ENCODE data around the gene RPP14.
"Not testable (repeated sequence)": the region's sequence is repeated elsewhere in the genome, so short reads cannot be mapped to it uniquely, and the experiment has no call there.

The RPP14 gene

DNA sequence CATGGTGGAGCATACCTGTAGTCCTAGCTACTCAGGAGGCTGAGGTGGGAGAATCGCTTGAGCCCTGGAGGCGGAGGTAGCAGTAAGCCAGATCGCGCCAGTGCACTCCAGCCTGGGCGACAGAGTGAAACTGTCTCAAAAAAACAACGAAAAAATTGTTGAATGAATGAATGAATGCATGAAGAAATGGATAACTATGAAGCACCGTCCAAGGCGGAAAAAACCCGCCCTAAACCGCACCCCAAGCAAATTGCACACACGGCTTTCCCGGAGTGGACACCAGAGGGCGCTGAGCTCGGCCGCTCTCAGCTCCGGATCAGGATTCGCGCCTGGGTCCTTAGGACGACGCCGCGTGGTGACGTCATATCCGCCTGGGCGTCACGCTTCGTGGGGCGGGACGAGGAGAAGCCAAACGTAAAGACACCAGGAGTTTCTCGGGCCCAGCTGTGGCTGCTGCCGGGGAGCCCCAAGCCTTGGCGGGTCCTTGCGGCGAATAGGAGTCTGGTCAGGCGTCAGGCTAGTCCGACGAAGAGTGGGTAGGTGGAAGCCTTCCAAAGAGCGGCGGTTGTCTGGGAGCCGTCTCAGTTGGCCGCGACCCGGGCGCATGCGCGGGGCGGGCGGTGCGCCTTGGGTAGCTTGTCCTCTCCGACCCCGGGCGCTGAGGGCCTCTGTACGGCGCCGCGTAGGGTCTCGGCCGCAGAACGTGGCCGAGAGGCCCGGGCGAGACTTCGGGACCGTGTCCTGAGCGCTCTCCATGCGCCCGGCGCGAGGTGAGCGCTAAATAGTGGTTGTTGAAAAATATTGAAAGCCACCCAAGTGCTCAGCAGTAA, at the start of gene RPP14, which contains the start of gene HTD2:
TSS of gene RPP14 (plus strand) at position 364 of the 830 bp plus-strand sequence. CDS start 4,085 bp downstream, outside the sequence.
TSS of gene HTD2 (plus strand) at position 639 of the 830 bp plus-strand sequence. CDS start 11,094 bp downstream, outside the sequence.
- Histone ChIP-seq H3K27me3 (ENCODE audit: control insufficient read depth in 5 of 5, insufficient read depth in 4 of 5, low read length in 5 of 5) (peaks cover 0 to 3% (median 0%) of the 10 kb centered on the region in 5 donors), H3K27ac (ENCODE audit: low read depth, low read length) (peak within 1 kb of the TSS; percentile 98), H3K9ac (ENCODE audit: low read length in 5 of 5) (peak within 1 kb of the TSS; percentile 96 to 99 (median 97)), H3K4me1 (ENCODE audit: control insufficient read depth in 5 of 5, insufficient read depth in 5 of 5, low read length in 5 of 5) (peaks cover 8 to 31% (median 29%) of the 10 kb centered on the region in 5 donors), H3K36me3 (ENCODE audit: control insufficient read depth in 5 of 5, insufficient read depth in 5 of 5, low read length in 5 of 5) (peaks cover 0 to 17% (median 9%) of the 10 kb centered on the region in 5 donors), H3K4me3 (ENCODE audit: low read depth in 1 of 5, low read length in 5 of 5) (peak within 1 kb of the TSS; percentile 74 to 96 (median 86)), H3K9me3 (ENCODE audit: control insufficient read depth in 5 of 5, low read length in 5 of 5) (peaks cover 0 to 6% (median 0%) of the 10 kb centered on the region in 5 donors)

GRCh38 chr3:58256511-58256910, 49.5 kb upstream of the RPP14 start:
- Histone ChIP-seq H3K9ac (ENCODE audit: low read length in 5 of 5) (no peak overlapping the region), H3K4me3 (ENCODE audit: low read depth in 1 of 5, low read length in 5 of 5) (no peak overlapping the region), H3K27ac (ENCODE audit: low read depth, low read length) (no peak overlapping the region), H3K36me3 (ENCODE audit: control insufficient read depth in 5 of 5, insufficient read depth in 5 of 5, low read length in 5 of 5) (peaks cover 7 to 50% (median 30%) of the 10 kb centered on the region in 5 donors), H3K27me3 (ENCODE audit: control insufficient read depth in 5 of 5, insufficient read depth in 4 of 5, low read length in 5 of 5) (no peaks in the 10 kb centered on the region), H3K9me3 (ENCODE audit: control insufficient read depth in 5 of 5, low read length in 5 of 5) (no peaks in the 10 kb centered on the region), H3K4me1 (ENCODE audit: control insufficient read depth in 5 of 5, insufficient read depth in 5 of 5, low read length in 5 of 5) (peaks cover 0 to 4% (median 0%) of the 10 kb centered on the region in 5 donors)

DNA sequence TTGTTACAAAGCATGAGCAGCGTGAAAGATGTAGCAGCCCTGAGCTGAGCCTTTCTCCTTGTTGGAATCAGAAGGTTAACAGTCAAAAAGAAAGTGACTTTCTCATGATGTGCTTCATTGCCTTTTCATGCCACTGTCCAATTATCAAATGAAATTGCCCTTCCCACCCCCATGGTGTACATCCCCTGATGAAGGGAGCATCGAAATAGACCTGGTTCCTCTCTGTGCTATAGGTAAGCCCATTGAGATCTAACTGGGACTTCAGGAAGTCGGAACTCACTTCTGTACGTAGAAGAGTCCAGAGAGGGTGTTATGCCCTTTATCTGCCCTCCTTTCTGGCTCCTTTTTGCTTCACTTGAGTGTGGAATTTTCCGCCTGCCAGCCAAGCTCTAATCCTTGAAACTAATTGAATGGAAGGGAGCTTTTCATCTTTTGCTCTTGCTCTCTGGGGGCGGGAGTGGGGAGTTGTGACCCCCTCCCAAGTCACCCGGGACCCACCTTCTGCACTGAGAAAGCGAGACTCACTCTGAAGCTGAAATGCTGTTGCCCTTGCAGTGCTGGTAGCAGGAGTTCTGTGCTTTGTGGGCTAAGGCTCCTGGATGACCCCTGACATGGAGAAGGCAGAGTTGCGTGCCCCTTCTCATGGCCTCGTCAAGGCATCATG, 47.5 kb upstream of the RPP14 start:
- no peaks in the 10 kb centered on the region for H3K9me3 ChIP-seq (ENCODE audit: control insufficient read depth in 5 of 5, low read length in 5 of 5)
- H3K9ac ChIP-seq (ENCODE audit: low read length in 5 of 5): no peak overlapping the region
- H3K27ac ChIP-seq (ENCODE audit: low read depth, low read length): no peak overlapping the region
- H3K27me3 ChIP-seq (ENCODE audit: control insufficient read depth in 5 of 5, insufficient read depth in 4 of 5, low read length in 5 of 5): no peaks in the 10 kb centered on the region
- no peak overlapping the region for H3K4me3 ChIP-seq (ENCODE audit: low read depth in 1 of 5, low read length in 5 of 5)
- H3K4me1 ChIP-seq (ENCODE audit: control insufficient read depth in 5 of 5, insufficient read depth in 5 of 5, low read length in 5 of 5): no peaks in the 10 kb centered on the region
- H3K36me3 ChIP-seq (ENCODE audit: control insufficient read depth in 5 of 5, insufficient read depth in 5 of 5, low read length in 5 of 5): peaks cover 7 to 49% (median 25%) of the 10 kb centered on the region in 5 donors

GRCh38 chr3:58260261-58260731, 45.7 kb upstream of the RPP14 start:
- H3K9ac ChIP-seq (ENCODE audit: low read length in 5 of 5): no peak overlapping the region

DNA sequence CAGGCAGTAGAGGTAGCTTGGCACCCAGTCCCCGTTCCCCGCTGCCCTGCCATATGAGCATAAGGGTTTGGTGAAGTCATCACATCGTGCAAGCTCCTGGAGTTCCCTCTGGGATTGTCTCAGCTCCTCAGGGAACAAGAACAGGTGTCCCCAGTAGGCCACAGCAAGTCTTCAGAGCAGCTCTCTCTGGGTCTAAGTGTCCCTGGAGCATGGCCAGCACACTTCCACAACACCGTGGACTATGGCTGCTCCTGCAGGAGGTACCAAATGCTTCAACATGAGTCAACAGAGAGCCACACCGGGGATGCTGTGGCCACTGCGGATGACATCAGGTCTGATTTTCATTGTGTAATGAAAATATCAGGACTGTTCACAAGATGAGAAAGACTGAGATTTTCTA, 45.3 kb upstream of the RPP14 start:
- Histone ChIP-seq H3K27ac (ENCODE audit: low read depth, low read length) (no peak overlapping the region), H3K27me3 (ENCODE audit: control insufficient read depth in 5 of 5, insufficient read depth in 4 of 5, low read length in 5 of 5) (no peaks in the 10 kb centered on the region), H3K36me3 (ENCODE audit: control insufficient read depth in 5 of 5, insufficient read depth in 5 of 5, low read length in 5 of 5) (peaks cover 7 to 46% (median 22%) of the 10 kb centered on the region in 5 donors), H3K4me1 (ENCODE audit: control insufficient read depth in 5 of 5, insufficient read depth in 5 of 5, low read length in 5 of 5) (no peaks in the 10 kb centered on the region), H3K4me3 (ENCODE audit: low read depth in 1 of 5, low read length in 5 of 5) (no peak overlapping the region), H3K9me3 (ENCODE audit: control insufficient read depth in 5 of 5, low read length in 5 of 5) (no peaks in the 10 kb centered on the region), H3K9ac (ENCODE audit: low read length in 5 of 5) (no peak overlapping the region)

More at GRCh38 chr3:58260261-58260731, 45.7 kb upstream of the RPP14 start:
- no peaks in the 10 kb centered on the region for H3K4me1 ChIP-seq (ENCODE audit: control insufficient read depth in 5 of 5, insufficient read depth in 5 of 5, low read length in 5 of 5)
- H3K4me3 ChIP-seq (ENCODE audit: low read depth in 1 of 5, low read length in 5 of 5): no peak overlapping the region
- H3K9me3 ChIP-seq (ENCODE audit: control insufficient read depth in 5 of 5, low read length in 5 of 5): no peaks in the 10 kb centered on the region
- H3K27me3 ChIP-seq (ENCODE audit: control insufficient read depth in 5 of 5, insufficient read depth in 4 of 5, low read length in 5 of 5): no peaks in the 10 kb centered on the region
- H3K36me3 ChIP-seq (ENCODE audit: control insufficient read depth in 5 of 5, insufficient read depth in 5 of 5, low read length in 5 of 5): peaks cover 7 to 46% (median 22%) of the 10 kb centered on the region in 5 donors
- H3K27ac ChIP-seq (ENCODE audit: low read depth, low read length): no peak overlapping the region

DNA sequence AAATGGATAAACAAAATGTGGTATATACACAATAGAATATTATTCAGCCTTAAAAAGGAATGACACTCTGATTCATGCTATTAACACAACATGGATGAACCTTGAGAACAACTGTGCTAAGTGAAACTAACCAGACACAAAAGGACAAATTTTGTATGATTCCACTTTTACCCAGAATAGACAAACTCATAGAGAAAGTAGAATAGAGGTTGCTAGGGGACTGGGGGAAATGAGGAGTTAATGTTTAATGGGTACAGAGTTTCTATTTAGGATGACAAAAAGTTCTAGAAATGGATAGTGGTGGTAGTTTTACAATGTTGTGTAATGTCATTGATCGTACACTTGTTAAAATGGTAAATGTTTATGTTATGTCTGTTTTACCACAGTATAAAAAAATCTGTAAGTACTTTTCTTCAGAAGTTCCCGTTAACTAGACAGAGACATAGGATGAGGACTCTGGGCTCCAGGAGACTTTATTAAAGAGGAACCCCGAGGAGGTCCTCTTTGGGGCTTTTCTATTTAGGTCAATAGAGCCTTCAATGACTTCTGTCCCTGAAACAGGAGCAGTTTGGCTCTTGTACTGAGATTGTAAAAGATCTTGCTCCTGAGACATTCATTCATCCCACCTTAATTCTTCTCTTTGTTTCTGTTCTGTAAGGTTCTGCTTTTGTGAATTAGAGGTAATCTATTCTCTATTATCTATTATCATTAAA, 43.9 kb upstream of the RPP14 start:
- Histone ChIP-seq H3K9ac (ENCODE audit: low read length in 5 of 5) (no peak overlapping the region), H3K27me3 (ENCODE audit: control insufficient read depth in 5 of 5, insufficient read depth in 4 of 5, low read length in 5 of 5) (no peaks in the 10 kb centered on the region), H3K4me3 (ENCODE audit: low read depth in 1 of 5, low read length in 5 of 5) (no peak overlapping the region), H3K36me3 (ENCODE audit: control insufficient read depth in 5 of 5, insufficient read depth in 5 of 5, low read length in 5 of 5) (peaks cover 4 to 39% (median 24%) of the 10 kb centered on the region in 5 donors), H3K4me1 (ENCODE audit: control insufficient read depth in 5 of 5, insufficient read depth in 5 of 5, low read length in 5 of 5) (peaks cover 0 to 3% (median 0%) of the 10 kb centered on the region in 5 donors), H3K9me3 (ENCODE audit: control insufficient read depth in 5 of 5, low read length in 5 of 5) (no peaks in the 10 kb centered on the region), H3K27ac (ENCODE audit: low read depth, low read length) (no peak overlapping the region)

DNA sequence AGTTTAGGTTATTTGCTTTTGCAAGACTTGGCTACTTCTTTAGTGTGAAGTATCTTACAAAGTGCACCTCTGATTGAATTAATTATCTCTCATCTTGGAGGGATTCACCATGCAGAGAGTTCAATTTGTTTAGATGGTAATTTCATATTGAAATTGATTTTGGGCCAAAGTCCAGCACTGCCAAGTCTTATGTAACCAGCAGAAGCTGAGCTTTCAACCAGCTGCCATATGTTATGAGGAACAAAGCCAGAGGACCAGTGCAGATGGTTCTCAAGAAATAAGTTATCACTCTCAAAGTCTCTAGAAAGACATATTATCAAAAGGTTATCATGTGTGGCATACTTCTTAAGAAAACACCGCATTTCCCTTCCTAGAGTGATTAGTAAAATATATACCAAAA, 39.5 kb upstream of the RPP14 start:
- no peak overlapping the region for H3K4me3 ChIP-seq (ENCODE audit: low read depth in 1 of 5, low read length in 5 of 5)
- no peaks in the 10 kb centered on the region for H3K27me3 ChIP-seq (ENCODE audit: control insufficient read depth in 5 of 5, insufficient read depth in 4 of 5, low read length in 5 of 5)
- H3K36me3 ChIP-seq (ENCODE audit: control insufficient read depth in 5 of 5, insufficient read depth in 5 of 5, low read length in 5 of 5): peaks cover 8 to 36% (median 24%) of the 10 kb centered on the region in 5 donors
- H3K4me1 ChIP-seq (ENCODE audit: control insufficient read depth in 5 of 5, insufficient read depth in 5 of 5, low read length in 5 of 5): peaks cover 0 to 3% (median 0%) of the 10 kb centered on the region in 5 donors
- H3K27ac ChIP-seq (ENCODE audit: low read depth, low read length): no peak overlapping the region
- H3K9me3 ChIP-seq (ENCODE audit: control insufficient read depth in 5 of 5, low read length in 5 of 5): no peaks in the 10 kb centered on the region
- H3K9ac ChIP-seq (ENCODE audit: low read length in 5 of 5): no peak overlapping the region

DNA sequence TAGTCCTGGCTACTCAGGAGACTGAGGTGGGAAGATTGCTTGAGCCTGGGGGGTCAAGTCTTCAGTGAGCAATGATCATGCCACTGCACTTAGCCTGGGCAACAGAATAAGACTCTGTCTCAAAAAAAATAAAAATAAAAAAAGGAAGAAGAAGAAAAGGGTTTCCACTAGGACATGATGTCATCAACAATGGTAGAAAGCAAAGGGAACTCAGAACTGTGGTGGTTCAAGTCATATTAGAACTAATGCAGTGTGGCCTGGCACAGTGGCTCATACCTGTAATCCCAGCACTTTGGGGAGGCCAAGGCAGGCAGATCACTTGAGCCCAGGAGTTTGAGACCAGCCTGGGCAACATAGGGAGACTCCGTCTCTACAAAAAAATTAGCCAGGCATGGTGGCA, 38.5 kb upstream of the RPP14 start:
- not testable (repeated sequence) for H3K9me3 ChIP-seq (ENCODE audit: control insufficient read depth in 5 of 5, low read length in 5 of 5); H3K4me3 ChIP-seq (ENCODE audit: low read depth in 1 of 5, low read length in 5 of 5); H3K9ac ChIP-seq (ENCODE audit: low read length in 5 of 5); H3K27ac ChIP-seq (ENCODE audit: low read depth, low read length); H3K27me3 ChIP-seq (ENCODE audit: control insufficient read depth in 5 of 5, insufficient read depth in 4 of 5, low read length in 5 of 5); H3K4me1 ChIP-seq (ENCODE audit: control insufficient read depth in 5 of 5, insufficient read depth in 5 of 5, low read length in 5 of 5)
- peaks cover 8 to 36% (median 24%) of the 10 kb centered on the region in 5 donors for H3K36me3 ChIP-seq (ENCODE audit: control insufficient read depth in 5 of 5, insufficient read depth in 5 of 5, low read length in 5 of 5)

DNA sequence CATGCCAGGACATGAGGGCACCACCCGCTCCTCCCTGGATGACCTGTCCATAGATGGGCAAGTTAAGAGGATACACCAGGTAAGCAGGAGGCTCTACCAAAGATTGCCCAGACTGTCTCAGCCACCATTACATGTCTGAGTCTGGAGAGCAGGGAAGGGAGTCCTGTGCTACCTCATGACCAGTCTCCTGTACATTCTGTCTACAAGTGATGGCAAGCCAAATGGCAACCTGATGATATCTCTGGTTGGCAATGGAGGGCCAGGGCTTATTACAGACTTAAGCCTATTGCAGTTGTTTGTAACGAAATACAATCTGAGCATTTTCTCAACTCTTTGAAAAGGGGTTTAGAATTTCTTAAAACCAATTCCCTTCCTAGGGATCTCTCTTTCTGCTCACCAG, 36.7 kb upstream of the RPP14 start:
- H3K4me1 ChIP-seq (ENCODE audit: control insufficient read depth in 5 of 5, insufficient read depth in 5 of 5, low read length in 5 of 5): peaks cover 0 to 10% (median 10%) of the 10 kb centered on the region in 5 donors
- no peak overlapping the region for H3K27ac ChIP-seq (ENCODE audit: low read depth, low read length)
- peaks cover 8 to 46% (median 32%) of the 10 kb centered on the region in 5 donors for H3K36me3 ChIP-seq (ENCODE audit: control insufficient read depth in 5 of 5, insufficient read depth in 5 of 5, low read length in 5 of 5)
- H3K27me3 ChIP-seq (ENCODE audit: control insufficient read depth in 5 of 5, insufficient read depth in 4 of 5, low read length in 5 of 5): no peaks in the 10 kb centered on the region
- H3K4me3 ChIP-seq (ENCODE audit: low read depth in 1 of 5, low read length in 5 of 5): no peak overlapping the region
- no peaks in the 10 kb centered on the region for H3K9me3 ChIP-seq (ENCODE audit: control insufficient read depth in 5 of 5, low read length in 5 of 5)
- no peak overlapping the region for H3K9ac ChIP-seq (ENCODE audit: low read length in 5 of 5)

Data from subcutaneous abdominal adipose tissue (tissue), 5 donors.